ENCODE measurements around the gene ACTG2. TPM values are rescaled to one million over a fixed set of nuclear protein-coding genes. Genes with fewer than 3 reads are reported as not detected.
"Not testable (repeated sequence)": the region's sequence is repeated elsewhere in the genome, so short reads cannot be mapped to it uniquely, and the experiment has no call there.

ACTG2 gene
- total and polyA plus RNA-seq, 4 donors: 20.5 to 82.9 (median 44.7) TPM

DNA sequence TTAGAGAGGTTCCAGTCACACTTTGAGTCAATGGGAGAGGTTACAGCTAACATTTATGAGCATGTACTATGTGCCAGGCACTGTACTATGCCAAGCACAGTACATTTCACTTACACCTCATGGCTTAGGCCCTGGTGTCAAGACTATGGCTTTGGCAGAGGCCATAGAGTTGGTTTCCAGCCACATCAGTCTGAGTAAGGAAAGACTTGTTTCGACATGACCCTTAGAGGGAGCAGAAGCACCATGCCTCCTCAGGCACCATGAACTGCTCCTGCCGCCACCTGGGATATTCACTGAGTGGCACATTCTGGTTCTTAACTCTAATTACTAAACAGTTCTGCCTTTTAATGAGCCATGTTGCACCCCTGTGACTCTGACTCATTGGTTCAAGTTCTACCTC lies 46.6 kb downstream of the ACTG2 start:
- Histone ChIP-seq H3K27me3 (ENCODE audit: control insufficient read depth in 3 of 3, insufficient read depth in 3 of 3, low read length in 2 of 3) (no peaks in the 10 kb centered on the region), H3K36me3 (ENCODE audit: control insufficient read depth in 4 of 4, insufficient read depth in 4 of 4, low read length in 4 of 4) (peaks cover 2 to 15% (median 12%) of the 10 kb centered on the region in 4 donors), H3K9me3 (ENCODE audit: control insufficient read depth in 4 of 4, insufficient read depth in 3 of 4, low read length in 3 of 4) (no peaks in the 10 kb centered on the region), H3K9ac (ENCODE audit: insufficient read depth in 1 of 2, low read length in 2 of 2) (no peak overlapping the region), H3K4me1 (ENCODE audit: control insufficient read depth in 5 of 5, insufficient read depth in 5 of 5, low read length in 5 of 5) (peaks cover 0 to 3% (median 0%) of the 10 kb centered on the region in 5 donors), H3K27ac (ENCODE audit: low read depth in 1 of 2, low read length in 1 of 2) (peak overlapping the region in 1 of 2 donors; percentile 1), H3K4me3 (no peak overlapping the region)
- WGBS, 2 donors: 56 to 61% methylated on average over 2 of the region's 2 CpGs
- TF ChIP-seq CTCF (IDR thresholded peaks at IDR 0.05; ENCODE audit: control extremely low read depth, extremely low read depth): no peak
- DNase-seq (peak in 1 of 3 donors; percentile 4), ATAC-seq (ENCODE audit: insufficient read depth, low FRiP score) (peak; percentile 86)

DNA sequence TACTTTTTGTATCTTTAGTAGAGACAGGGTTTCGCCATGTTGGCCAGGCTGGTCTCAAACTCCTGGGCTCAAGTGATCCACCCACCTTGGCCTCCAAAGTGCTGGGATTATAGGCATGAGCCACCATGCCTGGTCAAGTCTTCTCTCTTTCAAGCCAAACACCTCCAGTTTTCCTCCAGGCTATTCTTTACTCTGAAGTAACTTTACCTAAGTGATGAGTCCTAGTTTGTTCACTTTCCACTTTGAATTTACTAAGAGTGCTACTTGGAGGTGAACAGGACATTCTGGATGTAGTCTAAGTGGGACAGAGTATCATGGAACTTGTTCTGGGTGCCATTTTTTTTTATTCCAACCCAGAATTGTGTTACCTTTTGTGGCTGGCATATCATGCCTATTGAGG lies 47.3 kb downstream of the ACTG2 start:
- not testable (repeated sequence) for H3K27me3 ChIP-seq (ENCODE audit: control insufficient read depth in 3 of 3, insufficient read depth in 3 of 3, low read length in 2 of 3); H3K4me3 ChIP-seq; DNase-seq; H3K27ac ChIP-seq (ENCODE audit: low read depth in 1 of 2, low read length in 1 of 2); H3K9me3 ChIP-seq (ENCODE audit: control insufficient read depth in 4 of 4, insufficient read depth in 3 of 4, low read length in 3 of 4); H3K4me1 ChIP-seq (ENCODE audit: control insufficient read depth in 5 of 5, insufficient read depth in 5 of 5, low read length in 5 of 5); ATAC-seq (ENCODE audit: insufficient read depth, low FRiP score); H3K9ac ChIP-seq (ENCODE audit: insufficient read depth in 1 of 2, low read length in 2 of 2)
- H3K36me3 ChIP-seq (ENCODE audit: control insufficient read depth in 4 of 4, insufficient read depth in 4 of 4, low read length in 4 of 4): peaks cover 2 to 20% (median 13%) of the 10 kb centered on the region in 4 donors
- 93 to 100% methylated on average over 1 of the region's 1 CpG for WGBS, 2 donors

GRCh38 chr2:73942664-73943063 lies 49.9 kb downstream of the ACTG2 start:
- no peaks in the 10 kb centered on the region for H3K9me3 ChIP-seq (ENCODE audit: control insufficient read depth in 4 of 4, insufficient read depth in 3 of 4, low read length in 3 of 4)
- no peaks in the 10 kb centered on the region for H3K27me3 ChIP-seq (ENCODE audit: control insufficient read depth in 3 of 3, insufficient read depth in 3 of 3, low read length in 2 of 3)
- H3K36me3 ChIP-seq (ENCODE audit: control insufficient read depth in 4 of 4, insufficient read depth in 4 of 4, low read length in 4 of 4): peaks cover 3 to 22% (median 17%) of the 10 kb centered on the region in 4 donors
- H3K9ac ChIP-seq (ENCODE audit: insufficient read depth in 1 of 2, low read length in 2 of 2): no peak overlapping the region
- no peak for DNase-seq
- H3K4me3 ChIP-seq: no peak overlapping the region
- no peak overlapping the region for H3K27ac ChIP-seq (ENCODE audit: low read depth in 1 of 2, low read length in 1 of 2)
- H3K4me1 ChIP-seq (ENCODE audit: control insufficient read depth in 5 of 5, insufficient read depth in 5 of 5, low read length in 5 of 5): peaks cover 0 to 1% (median 0%) of the 10 kb centered on the region in 5 donors
- TF ChIP-seq CTCF (IDR thresholded peaks at IDR 0.05; ENCODE audit: control extremely low read depth, extremely low read depth): no peak
- WGBS, 2 donors: 55 to 83% methylated on average over 2 of the region's 2 CpGs
- no peak for ATAC-seq (ENCODE audit: insufficient read depth, low FRiP score)

GRCh38 chr2:73944714-73945113 lies 51.9 kb downstream of the ACTG2 start:
- ATAC-seq (ENCODE audit: insufficient read depth, low FRiP score) (no peak), DNase-seq (no peak)
- WGBS, 2 donors: 82 to 91% methylated on average over 4 of the region's 4 CpGs
- no peak overlapping the region for H3K9ac ChIP-seq (ENCODE audit: insufficient read depth in 1 of 2, low read length in 2 of 2)
- TF ChIP-seq CTCF (IDR thresholded peaks at IDR 0.05; ENCODE audit: control extremely low read depth, extremely low read depth): no peak
- H3K27me3 ChIP-seq (ENCODE audit: control insufficient read depth in 3 of 3, insufficient read depth in 3 of 3, low read length in 2 of 3): no peaks in the 10 kb centered on the region
- H3K27ac ChIP-seq (ENCODE audit: low read depth in 1 of 2, low read length in 1 of 2): no peak overlapping the region
- no peak overlapping the region for H3K4me3 ChIP-seq
- peaks cover 8 to 27% (median 17%) of the 10 kb centered on the region in 4 donors for H3K36me3 ChIP-seq (ENCODE audit: control insufficient read depth in 4 of 4, insufficient read depth in 4 of 4, low read length in 4 of 4)
- no peaks in the 10 kb centered on the region for H3K9me3 ChIP-seq (ENCODE audit: control insufficient read depth in 4 of 4, insufficient read depth in 3 of 4, low read length in 3 of 4)
- no peaks in the 10 kb centered on the region for H3K4me1 ChIP-seq (ENCODE audit: control insufficient read depth in 5 of 5, insufficient read depth in 5 of 5, low read length in 5 of 5)

Measured in lung (tissue), 12 donors.